Thyroid gland (tissue), 4 donors: ENCODE results near the gene ABCC6. TPM values are rescaled to one million over a fixed set of nuclear protein-coding genes. Genes with fewer than 3 reads are reported as not detected.

Source experiments
- DNase-seq, 2 donors: peaks; one replicate each; pipeline ENCODE4 v3.0.0-alpha.2; 2019
- H3K27ac ChIP-seq, 3 donors: fragments of 200-600 bp; sonication (generic); 1 replicate in 2 of 3; 2 replicates in 1 of 3; pipeline ENCODE4 v1.5.1; 2016 to 2019; ENCODE audit warnings: mild to moderate bottlenecking in 1 of 3, moderate library complexity in 1 of 3
- H3K27me3 ChIP-seq: fragments of 200-600 bp; sonication (generic); one replicate; pipeline ENCODE4 v1.5.1; 2019
- H3K36me3 ChIP-seq, 2 donors: fragments of 200-600 bp; sonication (generic); one replicate each; pipeline ENCODE4 v1.5.1; 2016 to 2019
- H3K4me1 ChIP-seq, 2 donors: fragments of 200-600 bp; sonication (generic); one replicate each; pipeline ENCODE4 v1.5.1; 2017 to 2019
- H3K4me3 ChIP-seq, 3 donors: fragments of 200-600 bp; sonication (generic); replicated peaks in 1 of 3; 1 replicate in 2 of 3; 2 replicates in 1 of 3; pipeline ENCODE4 v1.5.1; 2016; ENCODE audit warnings: mild to moderate bottlenecking in 1 of 3
- H3K9me3 ChIP-seq: fragments of 200-600 bp; sonication (generic); one replicate; pipeline ENCODE4 v1.5.1; 2017
- POLR2A ChIP-seq, 2 donors: fragments of 450-650 bp; IDR thresholded peaks; one replicate each; pipeline ENCODE4 v1.6.1; 2017; ENCODE audit warnings: antibody characterized with exemption in 2 of 2, mild to moderate bottlenecking in 2 of 2, moderate library complexity in 1 of 2
- WGBS, 2 donors: methylation state at CpG; one replicate each; pipeline ENCODE4 v1.1.5; 2017; 5-methylcytosine and 5-hydroxymethylcytosine counted together
- intact Hi-C: fragments of 100-400 bp; cut with DNase I; formaldehyde crosslinking; loops from one replicate; pipeline ENCODE4 v1.15.1; 2023
- total RNA-seq, 4 donors: library from RNA; depleted of rRNA; stranded (reverse); fragments of >200 nt; gene quantifications; one replicate each; pipeline ENCODE4 v1.2.3, GENCODE V29; 2016
- TF ChIP-seq, protein P1 (sequence below), 6 experiments: fragments of 200-600 bp in 3 of 6; fragments of 450-650 bp in 3 of 6; sonication (generic) in 3 of 6; IDR thresholded peaks; one replicate each; pipeline ENCODE4 v1.5.1; 2016 to 2019; ENCODE audit warnings: antibody characterized with exemption in 6 of 6, mild to moderate bottlenecking in 2 of 6, inconsistent platforms in 1 of 6, moderate library complexity in 1 of 6

ABCC6 gene
- total RNA-seq, 4 donors from 2014 or later: 4.8 to 17.7 (median 12.3) TPM

DNA sequence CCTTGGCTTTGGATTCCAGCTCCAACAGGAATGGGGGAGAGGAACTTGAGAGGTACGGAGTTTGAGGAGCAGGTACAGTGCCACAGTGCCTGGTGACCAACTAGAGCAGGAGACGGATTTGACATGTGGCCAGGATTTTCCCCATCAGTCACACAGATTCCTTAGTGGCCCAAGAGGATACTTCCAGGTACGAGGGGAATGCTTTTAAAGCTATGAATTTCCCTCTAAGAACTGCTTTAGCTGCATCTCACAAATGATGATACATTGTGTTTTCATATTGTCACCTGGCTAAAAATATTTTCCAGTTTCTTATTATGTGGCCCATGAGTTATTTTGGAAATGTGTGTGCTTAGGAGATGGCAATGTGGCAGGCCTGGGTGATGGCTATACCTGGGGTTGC, 98.3 kb downstream of the ABCC6 start:
- DNase-seq: no peak
- WGBS, 2 donors: 87 to 94% methylated on average over 3 of the region's 3 CpGs
- H3K4me1 ChIP-seq: peaks cover 0 to 11% of the 10 kb centered on the region in 2 donors
- peaks cover 26 to 42% of the 10 kb centered on the region in 2 donors for H3K36me3 ChIP-seq
- no peak overlapping the region for H3K27ac ChIP-seq
- no peak overlapping the region for H3K4me3 ChIP-seq
- no peaks in the 10 kb centered on the region for H3K9me3 ChIP-seq
- intact Hi-C loops: no loop called here
- H3K27me3 ChIP-seq: no peaks in the 10 kb centered on the region
- TF ChIP-seq POLR2A (IDR thresholded peaks at IDR 0.05): no peak
- TF ChIP-seq, protein P1, sequence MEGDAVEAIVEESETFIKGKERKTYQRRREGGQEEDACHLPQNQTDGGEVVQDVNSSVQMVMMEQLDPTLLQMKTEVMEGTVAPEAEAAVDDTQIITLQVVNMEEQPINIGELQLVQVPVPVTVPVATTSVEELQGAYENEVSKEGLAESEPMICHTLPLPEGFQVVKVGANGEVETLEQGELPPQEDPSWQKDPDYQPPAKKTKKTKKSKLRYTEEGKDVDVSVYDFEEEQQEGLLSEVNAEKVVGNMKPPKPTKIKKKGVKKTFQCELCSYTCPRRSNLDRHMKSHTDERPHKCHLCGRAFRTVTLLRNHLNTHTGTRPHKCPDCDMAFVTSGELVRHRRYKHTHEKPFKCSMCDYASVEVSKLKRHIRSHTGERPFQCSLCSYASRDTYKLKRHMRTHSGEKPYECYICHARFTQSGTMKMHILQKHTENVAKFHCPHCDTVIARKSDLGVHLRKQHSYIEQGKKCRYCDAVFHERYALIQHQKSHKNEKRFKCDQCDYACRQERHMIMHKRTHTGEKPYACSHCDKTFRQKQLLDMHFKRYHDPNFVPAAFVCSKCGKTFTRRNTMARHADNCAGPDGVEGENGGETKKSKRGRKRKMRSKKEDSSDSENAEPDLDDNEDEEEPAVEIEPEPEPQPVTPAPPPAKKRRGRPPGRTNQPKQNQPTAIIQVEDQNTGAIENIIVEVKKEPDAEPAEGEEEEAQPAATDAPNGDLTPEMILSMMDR (IDR thresholded peaks at IDR 0.05): no peak

DNA sequence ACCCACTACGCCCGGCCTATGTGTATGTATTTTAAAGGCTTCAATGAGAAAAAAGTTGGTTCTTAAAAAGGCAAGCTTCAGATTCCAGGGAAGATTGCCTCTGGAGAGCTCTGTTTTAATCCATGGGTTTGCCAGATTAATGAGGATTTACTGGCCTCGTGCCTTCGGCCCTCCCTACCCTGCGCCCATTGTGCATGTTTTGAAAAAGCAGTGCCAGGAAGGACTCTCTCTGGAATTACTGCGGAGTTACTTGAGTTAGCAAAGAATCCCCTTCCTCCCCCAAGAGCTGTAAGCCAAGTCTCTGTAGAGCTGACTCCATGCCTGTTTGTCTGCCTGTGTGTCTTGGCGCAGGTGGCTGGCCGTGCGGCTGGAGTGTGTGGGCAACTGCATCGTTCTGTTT, 98.9 kb downstream of the ABCC6 start:
- H3K9me3 ChIP-seq: no peaks in the 10 kb centered on the region
- DNase-seq: no peak
- H3K36me3 ChIP-seq: peaks cover 26 to 37% of the 10 kb centered on the region in 2 donors
- no peaks in the 10 kb centered on the region for H3K27me3 ChIP-seq
- intact Hi-C loops: no loop called here
- H3K4me1 ChIP-seq: peaks cover 0 to 17% of the 10 kb centered on the region in 2 donors
- no peak overlapping the region for H3K4me3 ChIP-seq
- 91 to 94% methylated on average over 10 of the region's 10 CpGs for WGBS, 2 donors
- no peak overlapping the region for H3K27ac ChIP-seq
- TF ChIP-seq, protein P1 (IDR thresholded peaks at IDR 0.05): no peak
- TF ChIP-seq POLR2A (IDR thresholded peaks at IDR 0.05): no peak

DNA sequence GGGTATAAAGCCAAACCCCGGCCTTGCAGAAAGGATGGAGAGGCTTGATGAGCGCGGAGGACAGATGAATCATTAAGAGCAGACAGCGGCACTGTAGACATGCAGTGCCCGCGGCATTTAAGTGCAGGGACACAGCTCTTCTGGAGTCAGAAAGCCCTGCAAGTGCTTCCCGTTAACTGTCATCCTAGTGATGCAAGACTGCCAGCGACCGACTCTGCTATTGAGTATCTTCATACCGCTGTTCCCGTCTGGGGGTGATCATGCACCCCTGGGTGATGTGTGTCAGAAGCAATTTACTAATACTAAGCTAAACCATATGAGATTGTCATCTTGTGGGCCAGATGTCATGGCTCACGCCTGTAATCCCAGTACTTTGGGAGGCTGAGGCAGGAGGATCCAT, 101.0 kb downstream of the ABCC6 start:
- Histone ChIP-seq H3K4me3 (no peak overlapping the region), H3K27me3 (no peaks in the 10 kb centered on the region), H3K9me3 (no peaks in the 10 kb centered on the region), H3K27ac (no peak overlapping the region), H3K36me3 (peaks cover 35 to 40% of the 10 kb centered on the region in 2 donors), H3K4me1 (peaks cover 0 to 17% of the 10 kb centered on the region in 2 donors)
- intact Hi-C loops: no loop called here
- TF ChIP-seq, protein P1 (IDR thresholded peaks at IDR 0.05): no peak
- no peak for TF ChIP-seq POLR2A (IDR thresholded peaks at IDR 0.05)
- WGBS, 2 donors: 90 to 95% methylated on average over 12 of the region's 12 CpGs
- no peak for DNase-seq

DNA sequence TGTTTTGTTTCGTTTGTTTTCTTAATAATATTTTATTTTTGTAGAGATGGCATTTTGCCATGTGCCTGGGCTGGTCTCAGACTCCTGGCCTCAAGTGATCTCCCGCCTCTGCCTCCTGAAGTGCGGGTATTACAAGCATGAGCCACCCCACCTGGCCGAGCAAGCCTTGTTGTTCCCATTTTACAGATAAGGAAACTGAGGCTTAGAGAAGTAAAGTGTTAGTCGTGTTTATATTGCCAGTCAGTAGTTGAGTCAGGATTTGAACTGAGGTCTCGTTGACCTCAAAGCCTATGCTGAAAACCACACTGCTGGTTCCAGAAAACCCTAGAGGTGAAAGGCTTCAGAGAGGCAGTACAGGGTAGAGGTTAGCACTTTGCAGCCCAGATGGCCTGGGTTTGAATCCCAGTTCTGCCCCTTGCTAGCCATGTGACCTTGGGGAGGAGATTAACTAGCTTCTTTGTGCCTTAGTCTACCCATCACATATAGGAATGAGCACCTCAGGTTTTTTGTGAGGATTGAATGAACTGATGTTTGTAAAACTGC, 102.0 kb downstream of the ABCC6 start:
- H3K4me3 ChIP-seq: no peak overlapping the region
- WGBS, 2 donors: 89 to 91% methylated on average over 6 of the region's 6 CpGs
- no peak overlapping the region for H3K27ac ChIP-seq
- no peak for TF ChIP-seq POLR2A (IDR thresholded peaks at IDR 0.05)
- TF ChIP-seq, protein P1 (IDR thresholded peaks at IDR 0.05): no peak
- no peaks in the 10 kb centered on the region for H3K27me3 ChIP-seq
- peaks cover 42 to 47% of the 10 kb centered on the region in 2 donors for H3K36me3 ChIP-seq
- intact Hi-C loops: no loop called here
- H3K9me3 ChIP-seq: no peaks in the 10 kb centered on the region
- DNase-seq: no peak
- peaks cover 0 to 17% of the 10 kb centered on the region in 2 donors for H3K4me1 ChIP-seq

DNA sequence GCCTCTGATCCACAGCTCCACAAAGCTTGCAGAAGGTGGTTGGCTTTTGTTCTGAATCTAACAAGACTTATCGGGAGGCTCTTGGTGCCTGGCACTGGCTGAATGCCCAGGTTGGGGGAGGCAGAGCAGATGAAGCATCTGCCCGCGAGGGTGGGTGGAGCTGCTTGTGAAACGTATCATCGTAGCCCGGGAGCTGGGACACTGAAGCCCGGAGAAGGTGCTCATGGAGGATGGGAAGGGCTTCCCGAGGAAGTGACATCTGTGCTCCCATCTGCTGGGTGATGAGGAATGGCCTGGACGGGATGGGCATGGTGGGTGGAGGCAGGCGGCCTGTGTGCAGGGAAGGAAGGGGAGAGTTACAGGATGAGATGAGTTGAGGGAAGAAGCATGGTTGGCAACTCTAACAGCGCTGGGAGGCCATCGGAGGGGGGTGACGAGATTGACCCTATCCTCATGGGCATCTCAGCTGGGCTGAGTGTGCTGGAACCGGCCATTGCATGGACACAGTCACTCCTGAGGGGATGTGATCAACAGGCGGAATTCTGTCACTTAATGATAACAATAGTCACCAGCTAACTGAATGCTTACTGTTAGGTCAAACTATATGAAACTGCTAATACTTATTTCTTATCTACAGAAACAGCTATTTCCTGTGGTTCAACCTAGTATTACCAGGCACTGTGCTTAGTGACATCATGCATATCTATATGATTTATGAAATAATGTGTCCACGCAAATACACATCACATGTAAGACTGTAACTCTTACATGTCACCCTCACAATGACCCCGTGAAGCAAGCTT, 102.7 kb downstream of the ABCC6 start:
- intact Hi-C loops: no loop called here
- peaks cover 47 to 49% of the 10 kb centered on the region in 2 donors for H3K36me3 ChIP-seq
- no peak overlapping the region for H3K4me3 ChIP-seq
- H3K27ac ChIP-seq: peak overlapping the region in 1 of 3 donors; percentile 54
- TF ChIP-seq, protein P1 (IDR thresholded peaks at IDR 0.05): no peak
- TF ChIP-seq POLR2A (IDR thresholded peaks at IDR 0.05): no peak
- H3K4me1 ChIP-seq: peaks cover 0 to 17% of the 10 kb centered on the region in 2 donors
- no peaks in the 10 kb centered on the region for H3K9me3 ChIP-seq
- peak; percentile 66 to 73 for DNase-seq
- WGBS, 2 donors: 65 to 66% methylated on average over 17 of the region's 17 CpGs
- no peaks in the 10 kb centered on the region for H3K27me3 ChIP-seq
